Fibroblast of lung (primary cell): ENCODE measurements around the gene ATPAF2.

ENCODE experiments used
- EZH2 ChIP-seq: IDR thresholded peaks from 2 replicates; pipeline ENCODE4 v1.5.1; 2012; ENCODE audit warnings: low read length, control low read depth, mild to moderate bottlenecking; ENCODE audit errors: missing control alignments
- TF ChIP-seq, protein P1 (sequence below), 2 donors: IDR thresholded peaks in 1 of 2; conservative IDR thresholded peaks in 1 of 2; 1 replicate in 1 of 2; 2 replicates in 1 of 2; pipeline ENCODE4 v1.5.1; 2011 to 2012; ENCODE audit warnings: low read length in 2 of 2, control low read depth in 1 of 2, inconsistent platforms in 1 of 2, low read depth in 1 of 2, mild to moderate bottlenecking in 1 of 2

DNA sequence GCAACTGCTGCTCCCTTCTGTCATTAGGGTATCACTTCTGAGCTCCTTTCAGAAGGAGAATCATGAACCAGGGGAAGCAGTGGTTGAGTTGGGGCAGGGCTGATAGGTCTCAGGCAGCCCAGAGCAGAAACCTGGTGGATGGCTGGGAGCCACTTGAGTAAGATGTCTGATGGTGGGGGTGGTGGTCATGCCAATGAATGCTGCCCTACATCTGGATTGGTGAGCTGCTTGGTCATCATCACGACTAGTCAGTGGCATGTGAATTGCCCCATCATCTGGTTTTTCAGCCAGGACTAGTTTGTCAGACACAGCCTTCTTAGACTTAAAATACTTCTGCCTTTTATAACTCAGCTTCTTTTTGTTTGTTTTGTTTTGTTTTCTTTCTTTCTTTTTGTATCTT is 2.8 kb upstream of the ATPAF2 start:
- TF ChIP-seq, protein P1, sequence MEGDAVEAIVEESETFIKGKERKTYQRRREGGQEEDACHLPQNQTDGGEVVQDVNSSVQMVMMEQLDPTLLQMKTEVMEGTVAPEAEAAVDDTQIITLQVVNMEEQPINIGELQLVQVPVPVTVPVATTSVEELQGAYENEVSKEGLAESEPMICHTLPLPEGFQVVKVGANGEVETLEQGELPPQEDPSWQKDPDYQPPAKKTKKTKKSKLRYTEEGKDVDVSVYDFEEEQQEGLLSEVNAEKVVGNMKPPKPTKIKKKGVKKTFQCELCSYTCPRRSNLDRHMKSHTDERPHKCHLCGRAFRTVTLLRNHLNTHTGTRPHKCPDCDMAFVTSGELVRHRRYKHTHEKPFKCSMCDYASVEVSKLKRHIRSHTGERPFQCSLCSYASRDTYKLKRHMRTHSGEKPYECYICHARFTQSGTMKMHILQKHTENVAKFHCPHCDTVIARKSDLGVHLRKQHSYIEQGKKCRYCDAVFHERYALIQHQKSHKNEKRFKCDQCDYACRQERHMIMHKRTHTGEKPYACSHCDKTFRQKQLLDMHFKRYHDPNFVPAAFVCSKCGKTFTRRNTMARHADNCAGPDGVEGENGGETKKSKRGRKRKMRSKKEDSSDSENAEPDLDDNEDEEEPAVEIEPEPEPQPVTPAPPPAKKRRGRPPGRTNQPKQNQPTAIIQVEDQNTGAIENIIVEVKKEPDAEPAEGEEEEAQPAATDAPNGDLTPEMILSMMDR (conservative IDR thresholded peaks at IDR 0.05 in 1 of 2, IDR thresholded peaks at IDR 0.05 in 1 of 2; ENCODE audit: low read depth in 1 of 2, low read length in 2 of 2) = no peak
- TF ChIP-seq EZH2 = no peak
